Neuronal stem cell (in vitro differentiated cells): Measurements from ENCODE around the gene U2SURP. TPM values are rescaled to one million over a fixed set of nuclear protein-coding genes. Genes with fewer than 3 reads are reported as not detected.
A peak's percentile ranks its signal among the peaks of the same experiment; 100 is the strongest.

Experiments
- DNase-seq: peaks from one replicate; pipeline ENCODE4 v3.0.0-alpha.2; 2013; ENCODE audit warnings: low spot score
- H2AFZ ChIP-seq: one replicate; pipeline ENCODE4 v1.6.1; 2013; ENCODE audit warnings: mild to moderate bottlenecking, low read length, inconsistent platforms
- H2AK5ac ChIP-seq: 2 replicates; pipeline ENCODE4 v1.6.1; 2013; ENCODE audit warnings: low read depth, mild to moderate bottlenecking, inconsistent platforms, low read length, moderate library complexity, mixed read lengths
- H2BK120ac ChIP-seq: 2 replicates; pipeline ENCODE4 v1.6.1; 2013; ENCODE audit warnings: low read depth, mild to moderate bottlenecking, inconsistent platforms, low read length, moderate library complexity, mixed read lengths
- H2BK12ac ChIP-seq: one replicate; pipeline ENCODE4 v1.6.1; 2013; ENCODE audit warnings: low read length, inconsistent platforms
- H2BK15ac ChIP-seq: 2 replicates; pipeline ENCODE4 v1.6.1; 2013; ENCODE audit warnings: mild to moderate bottlenecking, low read length, inconsistent platforms, mixed read lengths
- H2BK5ac ChIP-seq: one replicate; pipeline ENCODE4 v1.6.1; 2013; ENCODE audit warnings: inconsistent platforms, mild to moderate bottlenecking, low read length, moderate library complexity
- H3K14ac ChIP-seq: one replicate; pipeline ENCODE4 v1.6.1; 2013; ENCODE audit warnings: low read length, inconsistent platforms
- H3K18ac ChIP-seq: 2 replicates; pipeline ENCODE4 v1.6.1; 2013; ENCODE audit warnings: low read length, inconsistent platforms
- H3K23ac ChIP-seq: 2 replicates; pipeline ENCODE4 v1.6.1; 2013; ENCODE audit warnings: low read depth, mild to moderate bottlenecking, mixed read lengths, low read length, inconsistent platforms; ENCODE audit not compliant: poor library complexity
- H3K27ac ChIP-seq: replicated peaks from 3 replicates; pipeline ENCODE4 v1.5.1; 2013; ENCODE audit warnings: low read length, inconsistent platforms
- H3K27me3 ChIP-seq, 3 experiments: 2 replicates each; pipeline ENCODE4 v1.6.1; 2013; ENCODE audit warnings: low read length in 3 of 3, mild to moderate bottlenecking in 2 of 3, inconsistent platforms in 1 of 3, low read depth in 1 of 3, mixed read lengths in 1 of 3, moderate library complexity in 1 of 3; ENCODE audit not compliant: control insufficient read depth in 3 of 3, insufficient read depth in 3 of 3
- H3K36me3 ChIP-seq, 2 donors: replicated peaks in 1 of 2; 2 replicates each; pipeline ENCODE4 v1.6.1; 2013; ENCODE audit warnings: low read length in 2 of 2; ENCODE audit not compliant: control insufficient read depth in 2 of 2, insufficient read depth in 2 of 2
- H3K4ac ChIP-seq: 2 replicates; pipeline ENCODE4 v1.6.1; 2013; ENCODE audit warnings: inconsistent platforms, mild to moderate bottlenecking, low read length, moderate library complexity
- H3K4me1 ChIP-seq, 2 donors: 1 replicate in 1 of 2; 2 replicates in 1 of 2; pipeline ENCODE4 v1.6.1; 2013; ENCODE audit warnings: low read length in 2 of 2, low read depth in 1 of 2; ENCODE audit not compliant: control insufficient read depth in 2 of 2, insufficient read depth in 1 of 2
- H3K4me2 ChIP-seq: one replicate; pipeline ENCODE4 v1.6.1; 2013; ENCODE audit warnings: mild to moderate bottlenecking, low read length, inconsistent platforms; ENCODE audit not compliant: insufficient read depth, poor library complexity, severe bottlenecking
- H3K4me3 ChIP-seq, 2 donors: 2 replicates each; pipeline ENCODE4 v1.5.1; 2013; ENCODE audit warnings: low read length in 2 of 2, mild to moderate bottlenecking in 2 of 2, inconsistent platforms in 1 of 2, moderate library complexity in 1 of 2
- H3K79me1 ChIP-seq: one replicate; pipeline ENCODE4 v1.6.1; 2013; ENCODE audit warnings: low read depth, mild to moderate bottlenecking, inconsistent platforms, low read length, moderate library complexity
- H3K9ac ChIP-seq: one replicate; pipeline ENCODE4 v1.6.1; 2013; ENCODE audit warnings: mild to moderate bottlenecking, low read depth, low read length, inconsistent platforms; ENCODE audit not compliant: poor library complexity
- H3K9me3 ChIP-seq, 2 donors: replicated peaks in 1 of 2; 2 replicates each; pipeline versions ENCODE3 to v1.6.1; 2013; ENCODE audit warnings: low read length in 2 of 2, mild to moderate bottlenecking in 2 of 2, inconsistent platforms in 1 of 2, low read depth in 1 of 2, mixed read lengths in 1 of 2, moderate library complexity in 1 of 2; ENCODE audit not compliant: control insufficient read depth in 2 of 2, insufficient read depth in 1 of 2
- H4K8ac ChIP-seq: one replicate; pipeline ENCODE4 v1.6.1; 2013; ENCODE audit warnings: low read depth, mild to moderate bottlenecking, inconsistent platforms, low read length, moderate library complexity
- H4K91ac ChIP-seq: one replicate; pipeline ENCODE4 v1.6.1; 2013; ENCODE audit warnings: low read length, low read depth, mild to moderate bottlenecking, inconsistent platforms; ENCODE audit not compliant: poor library complexity
- WGBS, 2 donors: extraction: QIAGEN DNeasy Blood & Tissue Kit; methylation state at CpG; one replicate each; pipeline ENCODE4 v1.1.7; 2013; ENCODE audit warnings: missing lambda C conversion rate in 2 of 2, mixed read lengths in 1 of 2; ENCODE audit not compliant: insufficient read length in 2 of 2, insufficient replicate concordance in 1 of 2; ENCODE audit errors: extremely low coverage in 2 of 2; 5-methylcytosine and 5-hydroxymethylcytosine counted together
- polyA plus RNA-seq, 2 experiments: library from polyadenylated mRNA; stranded (reverse); fragments of 200-250 nt; gene quantifications; one replicate each; pipeline ENCODE4 v1.2.3, GENCODE V29; 2013

The U2SURP gene
- polyA plus RNA-seq (2013, experiment 1 of 2) = 89.9 TPM
- polyA plus RNA-seq (2013, experiment 2 of 2) = 98.6 TPM

- H3K4me3 ChIP-seq = peak within 1 kb of the TSS; percentile 92 to 95
- H2BK12ac ChIP-seq = no peak within 1 kb of the TSS
- WGBS, 2 donors = no CpG with 5 or more reads among the region's 55 CpGs
- no peaks in the 10 kb centered on the region for H3K79me1 ChIP-seq
- peak within 1 kb of the TSS; percentile 70 for H3K4me2 ChIP-seq
- H3K23ac ChIP-seq = no peak within 1 kb of the TSS
- H4K91ac ChIP-seq = no peak within 1 kb of the TSS
- H3K14ac ChIP-seq = no peak within 1 kb of the TSS
- H4K8ac ChIP-seq = no peak within 1 kb of the TSS
- H2BK120ac ChIP-seq = no peak within 1 kb of the TSS
- peaks cover 0 to 4% of the 10 kb centered on the region in 2 donors for H3K4me1 ChIP-seq
- no peak within 1 kb of the TSS for H2BK5ac ChIP-seq
- H3K27me3 ChIP-seq = no peaks in the 10 kb centered on the region
- H3K18ac ChIP-seq = peak within 1 kb of the TSS; percentile 90
- DNase-seq = peak; percentile 93
- no peaks in the 10 kb centered on the region for H3K36me3 ChIP-seq
- H3K4ac ChIP-seq = no peak within 1 kb of the TSS
- H3K9ac ChIP-seq = peak within 1 kb of the TSS; percentile 90
- peak within 1 kb of the TSS; percentile 82 for H3K27ac ChIP-seq
- no peaks in the 10 kb centered on the region for H3K9me3 ChIP-seq
- H2BK15ac ChIP-seq = no peak within 1 kb of the TSS
- peak within 1 kb of the TSS; percentile 90 for H2AFZ ChIP-seq
- peak within 1 kb of the TSS; percentile 15 for H2AK5ac ChIP-seq
Measured at GRCh38 chr3:143001369-143002082, at the start of gene U2SURP. Gene U2SURP, plus strand, starts transcription at chr3:143001570. Its CDS starts 59 bp downstream, at chr3:143001629.

- Histone ChIP-seq H3K23ac (no peak overlapping the region), H3K4me3 (no peak overlapping the region), H3K36me3 (no peaks in the 10 kb centered on the region), H3K4me1 (no peaks in the 10 kb centered on the region), H3K27me3 (peaks cover 0 to 6% (median 4%) of the 10 kb centered on the region in 3 experiments), H3K4me2 (no peak overlapping the region), H2AK5ac (no peak overlapping the region), H2BK5ac (no peak overlapping the region), H4K8ac (no peak overlapping the region), H3K9me3 (no peaks in the 10 kb centered on the region), H2BK120ac (no peak overlapping the region), H3K18ac (no peak overlapping the region), H3K79me1 (no peaks in the 10 kb centered on the region), H4K91ac (no peak overlapping the region), H2BK15ac (no peak overlapping the region), H2BK12ac (no peak overlapping the region), H2AFZ (no peak overlapping the region), H3K9ac (no peak overlapping the region), H3K27ac (no peak overlapping the region), H3K4ac (no peak overlapping the region), H3K14ac (no peak overlapping the region)
- no CpG with 5 or more reads among the region's 2 CpGs for WGBS, 2 donors
- no peak for DNase-seq
Measured at GRCh38 chr3:142951794-142952193, 49.6 kb upstream of the U2SURP start.

- Histone ChIP-seq H4K91ac (no peak overlapping the region), H3K9ac (no peak overlapping the region), H3K9me3 (no peaks in the 10 kb centered on the region), H3K14ac (no peak overlapping the region), H3K27me3 (peaks cover 0 to 9% (median 2%) of the 10 kb centered on the region in 3 experiments), H3K4me3 (no peak overlapping the region), H3K4ac (no peak overlapping the region), H3K27ac (no peak overlapping the region), H2AFZ (no peak overlapping the region), H2BK12ac (no peak overlapping the region), H2BK5ac (no peak overlapping the region), H4K8ac (peak overlapping the region; percentile 95), H3K18ac (peak overlapping the region; percentile 34), H2AK5ac (no peak overlapping the region), H3K36me3 (no peaks in the 10 kb centered on the region), H3K23ac (no peak overlapping the region), H3K4me2 (no peak overlapping the region), H3K4me1 (peaks cover 0 to 1% of the 10 kb centered on the region in 2 donors), H2BK120ac (no peak overlapping the region), H2BK15ac (no peak overlapping the region), H3K79me1 (no peaks in the 10 kb centered on the region)
- no CpG with 5 or more reads among the region's 8 CpGs for WGBS, 2 donors
- DNase-seq = no peak
Measured at GRCh38 chr3:142952272-142953193, 48.8 kb upstream of the U2SURP start.

- WGBS, 2 donors = no CpG with 5 or more reads among the region's 3 CpGs
- no peak overlapping the region for H2BK120ac ChIP-seq
- no peak overlapping the region for H2AFZ ChIP-seq
- no peak overlapping the region for H2BK15ac ChIP-seq
- no peak overlapping the region for H4K8ac ChIP-seq
- H3K18ac ChIP-seq = no peak overlapping the region
- H3K9me3 ChIP-seq = no peaks in the 10 kb centered on the region
- no peak overlapping the region for H3K4me2 ChIP-seq
- peaks cover 0 to 16% (median 0%) of the 10 kb centered on the region in 3 experiments for H3K27me3 ChIP-seq
- H3K14ac ChIP-seq = no peak overlapping the region
- H3K79me1 ChIP-seq = no peaks in the 10 kb centered on the region
- H3K9ac ChIP-seq = no peak overlapping the region
- no peak overlapping the region for H3K27ac ChIP-seq
- H3K4me1 ChIP-seq = peaks cover 0 to 1% of the 10 kb centered on the region in 2 donors
- no peak overlapping the region for H2AK5ac ChIP-seq
- H3K23ac ChIP-seq = no peak overlapping the region
- H3K4ac ChIP-seq = no peak overlapping the region
- H3K4me3 ChIP-seq = no peak overlapping the region
- H2BK12ac ChIP-seq = peak overlapping the region; percentile 43
- DNase-seq = no peak
- H3K36me3 ChIP-seq = no peaks in the 10 kb centered on the region
- no peak overlapping the region for H4K91ac ChIP-seq
- H2BK5ac ChIP-seq = peak overlapping the region; percentile 21
Measured at GRCh38 chr3:142953443-142953842, 47.9 kb upstream of the U2SURP start.
